Gastroesophageal sphincter (tissue), 3 donors: Measurements from ENCODE around the gene UNKL.

Experiments used
- CTCF ChIP-seq, 4 experiments: fragments of 200-600 bp in 2 of 4; fragments of 450-650 bp in 2 of 4; sonication (generic) in 1 of 4; IDR thresholded peaks; one replicate each; pipeline ENCODE4 v1.5.1; 2017 to 2019; ENCODE audit warnings: antibody characterized with exemption in 4 of 4, mild to moderate bottlenecking in 2 of 4, moderate library complexity in 2 of 4
- EP300 ChIP-seq: sonication (generic); formaldehyde crosslinking; IDR thresholded peaks from one replicate; pipeline ENCODE4 v1.6.1; 2017; ENCODE audit warnings: antibody characterized with exemption, mild to moderate bottlenecking
- POLR2A ChIP-seq, 2 donors: fragments of 450-650 bp; IDR thresholded peaks; one replicate each; pipeline ENCODE4 v1.6.1; 2017; ENCODE audit warnings: antibody characterized with exemption in 2 of 2, mild to moderate bottlenecking in 2 of 2, moderate library complexity in 1 of 2
- POLR2AphosphoS5 ChIP-seq: sonication (generic); formaldehyde crosslinking; IDR thresholded peaks from one replicate; pipeline ENCODE4 v1.6.1; 2017; ENCODE audit warnings: antibody characterized with exemption

GRCh38 chr16:1395444-1396031 lies 19.0 kb downstream of the UNKL start:
- TF ChIP-seq CTCF (IDR thresholded peaks at IDR 0.05) (no peak), POLR2A (IDR thresholded peaks at IDR 0.05) (no peak), POLR2AphosphoS5 (no peak), EP300 (no peak)
